Measurements from ENCODE around the gene RBBP4.

DNA sequence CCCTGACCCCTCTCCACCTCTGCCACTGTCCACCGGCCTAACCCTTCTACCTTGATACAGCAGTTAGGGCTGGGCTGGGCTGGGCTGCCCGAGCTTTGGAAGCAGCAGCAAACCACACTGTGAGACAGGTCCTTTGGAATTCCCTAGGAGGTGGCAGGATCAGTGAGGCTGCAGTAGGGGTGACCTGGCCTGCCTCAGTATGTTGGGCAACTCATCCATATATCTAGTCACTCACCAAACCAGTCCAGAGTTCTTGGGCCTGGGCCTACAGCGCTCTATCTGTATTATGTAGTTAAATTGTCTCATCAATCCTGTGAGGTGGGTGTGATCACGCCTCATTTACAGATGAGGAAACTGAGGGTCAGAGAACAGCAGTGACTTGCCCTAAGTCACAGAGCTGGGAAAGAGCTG lies 64.9 kb downstream of the RBBP4 start:
- TF ChIP-seq, protein P1, sequence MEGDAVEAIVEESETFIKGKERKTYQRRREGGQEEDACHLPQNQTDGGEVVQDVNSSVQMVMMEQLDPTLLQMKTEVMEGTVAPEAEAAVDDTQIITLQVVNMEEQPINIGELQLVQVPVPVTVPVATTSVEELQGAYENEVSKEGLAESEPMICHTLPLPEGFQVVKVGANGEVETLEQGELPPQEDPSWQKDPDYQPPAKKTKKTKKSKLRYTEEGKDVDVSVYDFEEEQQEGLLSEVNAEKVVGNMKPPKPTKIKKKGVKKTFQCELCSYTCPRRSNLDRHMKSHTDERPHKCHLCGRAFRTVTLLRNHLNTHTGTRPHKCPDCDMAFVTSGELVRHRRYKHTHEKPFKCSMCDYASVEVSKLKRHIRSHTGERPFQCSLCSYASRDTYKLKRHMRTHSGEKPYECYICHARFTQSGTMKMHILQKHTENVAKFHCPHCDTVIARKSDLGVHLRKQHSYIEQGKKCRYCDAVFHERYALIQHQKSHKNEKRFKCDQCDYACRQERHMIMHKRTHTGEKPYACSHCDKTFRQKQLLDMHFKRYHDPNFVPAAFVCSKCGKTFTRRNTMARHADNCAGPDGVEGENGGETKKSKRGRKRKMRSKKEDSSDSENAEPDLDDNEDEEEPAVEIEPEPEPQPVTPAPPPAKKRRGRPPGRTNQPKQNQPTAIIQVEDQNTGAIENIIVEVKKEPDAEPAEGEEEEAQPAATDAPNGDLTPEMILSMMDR (IDR thresholded peaks at IDR 0.05; ENCODE audit: low read length) = no peak
- no peak for TF ChIP-seq EZH2phosphoT487 (IDR thresholded peaks at IDR 0.05; ENCODE audit: low read length)
- TF ChIP-seq EZH2 (optimal IDR thresholded peaks at IDR 0.05; ENCODE audit: low read depth, low read length) = no peak
